ENCODE results near the gene HPCA.

HPCA gene

DNA sequence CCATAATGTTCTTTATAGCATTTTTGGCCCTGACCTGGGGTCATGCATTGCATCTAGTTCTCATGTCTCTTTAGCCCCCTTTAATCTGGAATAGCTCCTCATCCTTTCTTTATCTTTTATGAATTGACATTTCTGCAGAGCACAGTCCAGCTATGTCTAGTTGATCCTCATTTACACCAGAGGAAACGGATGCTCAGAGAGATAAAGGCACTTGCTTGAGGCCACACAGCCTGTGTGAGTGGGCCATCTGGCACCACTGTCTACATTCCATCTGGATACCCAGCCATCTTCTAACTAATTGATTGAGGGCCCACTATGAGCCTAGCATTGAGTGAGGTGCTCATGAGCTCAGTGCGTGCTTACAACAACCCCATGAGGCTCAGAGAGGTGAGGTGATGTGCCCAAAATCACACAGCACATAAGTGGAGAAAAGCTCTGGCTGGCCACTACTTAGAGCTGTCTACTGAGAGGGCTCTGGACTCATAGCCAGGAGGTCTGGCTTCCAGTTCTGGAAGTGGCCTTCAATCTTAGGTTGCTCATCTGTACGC is 3.5 kb downstream of the HPCA start:
- H3K4me3 Mint-ChIP-seq = no peak overlapping the region
- H3K4me1 Mint-ChIP-seq (ENCODE audit: low read depth) = peaks cover 5% of the 10 kb centered on the region
- peaks cover 68% of the 10 kb centered on the region for H3K27me3 Mint-ChIP-seq (ENCODE audit: low read depth)
- no peak overlapping the region for H3K27ac Mint-ChIP-seq
- H3K36me3 Mint-ChIP-seq (ENCODE audit: low read depth) = no peaks in the 10 kb centered on the region
- H3K9me3 Mint-ChIP-seq = no peaks in the 10 kb centered on the region
- no peak for DNase-seq (ENCODE audit: low spot score)

- Mint-ChIP-seq H3K36me3 (ENCODE audit: low read depth) (no peaks in the 10 kb centered on the region), H3K4me1 (ENCODE audit: low read depth) (peaks cover 3% of the 10 kb centered on the region), H3K9me3 (no peaks in the 10 kb centered on the region), H3K27me3 (ENCODE audit: low read depth) (peaks cover 59% of the 10 kb centered on the region), H3K4me3 (no peak overlapping the region), H3K27ac (no peak overlapping the region)
- DNase-seq (ENCODE audit: low spot score) = no peak
These were observed 4.4 kb downstream of the HPCA start for GRCh38 chr1:32890516-32891240.

DNA sequence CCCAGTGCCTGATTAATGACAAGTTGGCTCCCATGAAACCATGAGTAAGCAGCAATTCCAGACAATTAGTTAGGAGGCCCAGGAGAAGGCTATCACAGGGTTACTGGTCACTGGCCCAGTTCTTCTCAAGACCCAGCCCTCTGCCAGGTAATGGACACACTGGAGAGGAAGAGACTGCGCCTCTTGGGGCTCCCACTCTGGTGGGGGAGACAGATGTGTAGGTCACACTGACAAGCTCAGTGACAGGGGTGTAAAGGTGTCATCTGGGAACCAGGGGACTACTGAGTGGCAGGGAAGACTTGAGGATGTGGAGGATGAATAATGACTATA is 4.9 kb downstream of the HPCA start:
- Mint-ChIP-seq H3K36me3 (ENCODE audit: low read depth) (no peaks in the 10 kb centered on the region), H3K27ac (no peak overlapping the region), H3K4me3 (no peak overlapping the region), H3K27me3 (ENCODE audit: low read depth) (peaks cover 60% of the 10 kb centered on the region), H3K4me1 (ENCODE audit: low read depth) (peaks cover 3% of the 10 kb centered on the region), H3K9me3 (no peaks in the 10 kb centered on the region)
- DNase-seq (ENCODE audit: low spot score) = no peak

- peak overlapping the region; percentile 35 for H3K4me3 Mint-ChIP-seq
- H3K27me3 Mint-ChIP-seq (ENCODE audit: low read depth) = peaks cover 63% of the 10 kb centered on the region
These were observed 5.3 kb downstream of the HPCA start for GRCh38 chr1:32891630-32892029.

DNA sequence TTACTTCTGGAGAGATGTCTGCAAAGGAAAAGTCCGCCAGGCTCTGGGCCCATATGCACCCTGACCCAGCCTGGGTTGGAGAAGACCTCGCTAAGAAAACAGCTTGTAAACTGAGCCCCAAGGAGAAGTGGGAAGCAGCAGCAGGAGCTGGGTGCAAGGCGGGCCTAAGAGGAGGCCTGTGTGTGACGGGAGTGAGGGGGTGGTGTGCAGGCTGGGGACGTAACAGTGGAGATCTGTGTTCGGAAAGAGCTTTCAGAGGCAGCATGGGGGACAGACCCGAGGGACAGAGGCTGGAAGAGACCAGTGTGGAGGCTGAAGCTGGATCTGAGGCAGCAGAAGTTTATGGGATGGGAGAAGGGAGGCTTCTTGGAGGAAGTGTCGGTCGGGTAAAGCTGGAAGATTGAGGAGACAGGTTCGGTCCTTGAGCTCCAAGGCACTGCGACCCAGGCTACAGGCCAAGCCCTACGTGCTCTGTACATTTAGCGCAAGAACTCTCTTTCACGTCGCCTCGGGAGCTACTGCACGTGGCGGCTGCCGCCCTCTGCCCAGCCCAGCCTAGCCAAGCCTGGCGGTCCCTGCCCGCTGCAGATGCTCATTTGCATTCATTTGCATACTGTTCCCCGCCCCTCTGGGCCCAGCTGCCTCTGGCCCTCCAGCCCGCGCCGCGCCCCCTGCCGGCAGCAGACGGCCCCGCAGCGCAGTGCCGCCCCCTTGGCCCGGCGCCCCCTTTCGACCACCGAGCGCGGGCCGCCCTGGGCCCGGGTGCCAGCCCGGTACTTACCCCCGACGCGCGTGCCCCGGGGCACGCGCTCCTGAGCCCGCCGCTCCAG is 6.3 kb downstream of the HPCA start:
- Mint-ChIP-seq H3K4me1 (ENCODE audit: low read depth) (peaks cover 3% of the 10 kb centered on the region), H3K27ac (no peak overlapping the region), H3K36me3 (ENCODE audit: low read depth) (no peaks in the 10 kb centered on the region), H3K4me3 (peak overlapping the region; percentile 35), H3K27me3 (ENCODE audit: low read depth) (peaks cover 61% of the 10 kb centered on the region), H3K9me3 (no peaks in the 10 kb centered on the region)
- peak; percentile 32 for DNase-seq (ENCODE audit: low spot score)

More at GRCh38 chr1:32891630-32892029, 5.3 kb downstream of the HPCA start:
- no peak for DNase-seq (ENCODE audit: low spot score)
- no peaks in the 10 kb centered on the region for H3K9me3 Mint-ChIP-seq
- no peak overlapping the region for H3K27ac Mint-ChIP-seq
- no peaks in the 10 kb centered on the region for H3K36me3 Mint-ChIP-seq (ENCODE audit: low read depth)
- H3K4me1 Mint-ChIP-seq (ENCODE audit: low read depth) = peaks cover 3% of the 10 kb centered on the region

DNA sequence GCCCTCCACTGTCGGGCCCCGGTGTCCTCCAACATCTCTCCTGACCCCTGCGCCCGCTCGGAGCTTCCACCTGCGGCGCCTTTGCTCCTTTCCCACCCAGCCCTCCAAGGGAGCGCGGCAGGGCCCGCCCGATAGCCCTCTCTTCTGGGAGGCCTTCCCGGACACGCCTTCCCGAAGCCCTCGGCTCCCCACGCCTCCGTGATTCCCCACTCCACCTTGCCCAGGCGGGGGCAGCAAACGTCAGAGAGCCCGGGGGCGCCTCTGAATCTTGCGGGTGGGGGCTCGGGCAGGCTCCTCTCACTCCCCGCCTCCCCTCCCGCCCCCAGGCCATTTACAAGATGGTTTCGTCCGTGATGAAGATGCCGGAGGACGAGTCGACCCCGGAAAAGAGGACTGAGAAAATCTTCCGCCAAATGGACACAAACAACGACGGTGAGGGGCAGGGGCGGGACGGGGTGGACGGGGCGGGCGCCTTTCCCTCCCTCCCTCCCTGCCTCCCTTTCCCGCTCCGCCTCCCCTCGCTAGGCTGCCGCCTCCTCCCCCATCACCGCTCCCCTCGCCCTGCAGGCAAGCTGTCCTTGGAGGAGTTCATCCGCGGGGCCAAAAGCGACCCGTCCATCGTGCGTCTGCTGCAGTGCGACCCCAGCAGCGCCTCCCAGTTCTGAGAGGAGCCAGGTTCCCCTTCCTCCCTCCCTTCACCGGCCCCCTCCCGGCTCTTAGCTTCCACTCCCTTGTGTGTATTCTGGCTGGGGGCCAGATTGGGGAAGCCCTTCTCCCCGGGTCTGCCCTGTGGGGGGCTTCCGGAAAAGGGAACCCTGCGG is 7.1 kb downstream of the HPCA start:
- Mint-ChIP-seq H3K9me3 (no peaks in the 10 kb centered on the region), H3K36me3 (ENCODE audit: low read depth) (no peaks in the 10 kb centered on the region), H3K4me1 (ENCODE audit: low read depth) (peaks cover 3% of the 10 kb centered on the region), H3K27ac (no peak overlapping the region), H3K27me3 (ENCODE audit: low read depth) (peaks cover 64% of the 10 kb centered on the region), H3K4me3 (peak overlapping the region; percentile 34)
- DNase-seq (ENCODE audit: low spot score) = no peak

DNA sequence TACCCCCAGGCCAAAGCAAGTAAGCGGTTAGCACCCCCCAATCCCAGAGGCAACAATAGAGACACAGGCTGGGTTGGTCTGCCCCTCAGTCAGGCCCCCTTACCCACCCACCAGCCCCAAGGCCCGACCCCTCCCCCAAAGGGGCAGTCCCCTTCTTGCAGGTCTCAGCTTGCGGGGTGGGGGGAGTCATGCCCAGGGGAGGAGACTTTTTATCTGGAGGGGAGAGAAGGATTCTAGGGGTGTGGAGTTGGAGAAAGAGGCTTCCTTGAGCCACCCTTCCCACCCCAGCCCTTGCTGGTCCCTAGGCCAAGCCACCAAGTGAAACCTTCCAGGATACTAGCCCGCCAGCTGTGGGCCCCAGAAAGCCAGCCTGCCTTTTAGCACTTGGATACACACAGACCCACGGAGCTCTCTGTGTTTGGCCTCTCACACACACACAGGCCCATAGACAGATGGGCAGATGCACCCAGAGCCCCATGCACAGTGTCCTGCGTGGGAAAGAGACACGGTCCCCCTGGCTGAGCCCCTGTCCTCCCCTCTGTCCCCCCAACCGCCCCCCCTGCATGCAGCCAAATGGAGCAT is 7.8 kb downstream of the HPCA start:
- no peak for DNase-seq (ENCODE audit: low spot score)
- Mint-ChIP-seq H3K36me3 (ENCODE audit: low read depth) (no peaks in the 10 kb centered on the region), H3K4me1 (ENCODE audit: low read depth) (peaks cover 3% of the 10 kb centered on the region), H3K9me3 (no peaks in the 10 kb centered on the region), H3K27me3 (ENCODE audit: low read depth) (peaks cover 69% of the 10 kb centered on the region), H3K4me3 (peak overlapping the region; percentile 34), H3K27ac (no peak overlapping the region)

GRCh38 chr1:32894681-32895080 is 8.4 kb downstream of the HPCA start:
- Mint-ChIP-seq H3K27ac (no peak overlapping the region), H3K4me1 (ENCODE audit: low read depth) (peaks cover 3% of the 10 kb centered on the region), H3K27me3 (ENCODE audit: low read depth) (peaks cover 68% of the 10 kb centered on the region), H3K4me3 (no peak overlapping the region), H3K9me3 (no peaks in the 10 kb centered on the region), H3K36me3 (ENCODE audit: low read depth) (no peaks in the 10 kb centered on the region)
- no peak for DNase-seq (ENCODE audit: low spot score)

DNA sequence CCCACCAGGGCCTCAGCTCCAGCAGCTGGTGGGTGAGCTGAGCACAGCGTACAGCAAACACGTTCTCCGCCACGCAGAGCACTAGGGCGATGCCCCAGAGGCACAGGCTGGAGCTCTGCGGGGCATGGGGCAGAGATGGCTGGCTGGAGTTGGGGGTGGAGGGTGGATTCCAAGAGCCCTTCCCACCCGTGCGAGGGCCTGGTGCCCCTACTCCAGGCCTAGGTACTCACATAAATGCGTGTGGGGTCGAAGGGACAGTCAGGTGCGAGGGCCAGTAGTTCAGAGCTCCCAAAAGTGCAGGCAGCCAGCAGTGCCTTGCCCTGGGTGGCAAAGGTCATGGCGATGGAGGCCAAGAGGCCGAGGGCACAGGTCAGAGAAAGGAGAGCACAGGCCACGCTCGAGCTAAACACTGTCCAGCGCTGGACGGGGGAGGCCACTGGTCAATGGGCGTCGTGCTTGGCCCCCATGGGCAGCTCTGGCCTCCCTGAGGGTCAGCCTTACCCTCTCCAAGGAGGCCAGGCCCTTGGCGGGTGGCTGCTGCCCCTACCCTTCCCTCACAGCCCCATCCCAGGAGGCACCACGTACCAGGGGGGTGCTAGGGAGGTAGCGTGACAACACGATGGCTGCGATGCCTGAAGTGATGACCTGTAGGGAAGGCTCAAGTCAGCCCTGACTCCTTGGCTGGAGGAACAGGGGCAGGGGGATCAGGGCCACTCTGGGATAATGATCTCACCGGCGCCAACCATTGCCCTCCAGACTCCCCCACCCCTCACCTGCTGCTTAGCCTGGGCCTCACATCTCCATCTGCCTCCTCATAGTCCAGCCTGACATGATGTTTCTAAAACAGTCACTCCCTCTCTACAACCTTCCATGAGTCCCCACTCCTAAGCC is 9.3 kb downstream of the HPCA start:
- Mint-ChIP-seq H3K4me1 (ENCODE audit: low read depth) (peaks cover 3% of the 10 kb centered on the region), H3K9me3 (no peaks in the 10 kb centered on the region), H3K27ac (no peak overlapping the region), H3K27me3 (ENCODE audit: low read depth) (peaks cover 69% of the 10 kb centered on the region), H3K4me3 (no peak overlapping the region), H3K36me3 (ENCODE audit: low read depth) (no peaks in the 10 kb centered on the region)
- DNase-seq (ENCODE audit: low spot score) = no peak

- H3K27ac Mint-ChIP-seq = no peak overlapping the region
- no peaks in the 10 kb centered on the region for H3K36me3 Mint-ChIP-seq (ENCODE audit: low read depth)
- peaks cover 3% of the 10 kb centered on the region for H3K4me1 Mint-ChIP-seq (ENCODE audit: low read depth)
- no peak for DNase-seq (ENCODE audit: low spot score)
- peaks cover 63% of the 10 kb centered on the region for H3K27me3 Mint-ChIP-seq (ENCODE audit: low read depth)
- no peak overlapping the region for H3K4me3 Mint-ChIP-seq
- no peaks in the 10 kb centered on the region for H3K9me3 Mint-ChIP-seq
These were observed 10.2 kb downstream of the HPCA start for GRCh38 chr1:32896451-32896850.

DNA sequence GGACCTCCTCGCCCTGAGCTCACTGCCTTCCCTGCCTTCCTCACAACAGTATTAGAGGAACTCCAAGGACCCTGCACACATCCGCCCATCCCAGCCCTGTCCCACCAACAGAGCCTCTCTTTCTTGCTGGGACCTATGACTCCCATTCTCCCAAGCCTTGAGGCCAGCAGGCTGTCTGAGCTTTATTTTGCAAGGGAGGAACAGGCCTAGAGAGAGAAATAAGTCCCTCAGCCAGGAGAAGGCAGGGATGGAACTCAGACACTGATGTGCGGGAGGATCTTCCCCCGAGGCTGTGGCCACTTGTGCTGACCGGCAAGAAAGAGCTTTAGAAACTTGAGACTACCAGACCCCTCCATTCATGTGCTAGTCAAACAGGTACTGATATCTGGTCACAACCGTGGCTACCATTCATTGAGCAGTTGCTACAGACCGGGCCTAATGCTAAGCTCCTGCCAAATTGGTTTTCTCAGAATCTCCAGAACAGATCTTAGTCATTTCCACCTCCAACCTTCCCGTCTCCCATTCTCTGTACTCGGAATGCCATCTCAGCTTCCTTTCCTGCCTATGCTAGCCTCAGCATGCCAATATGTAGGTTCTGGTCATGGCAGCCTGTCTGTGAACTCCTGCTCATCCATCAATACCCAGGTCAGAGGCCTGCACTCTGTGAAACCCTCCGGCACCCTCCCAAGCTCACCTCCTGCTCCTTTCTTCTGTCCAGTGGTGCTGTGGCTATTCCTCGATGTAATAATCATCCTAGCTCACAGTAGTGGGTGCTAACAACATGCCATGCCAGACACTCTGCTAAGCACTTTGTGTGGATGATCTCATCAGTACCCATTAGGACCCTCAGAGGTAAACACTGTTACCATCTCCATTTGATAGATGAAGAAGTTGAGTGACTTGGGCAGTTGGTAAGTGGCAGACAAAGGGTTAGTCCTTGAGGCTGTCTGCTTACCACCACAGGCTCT is 11.1 kb downstream of the HPCA start:
- Mint-ChIP-seq H3K9me3 (no peaks in the 10 kb centered on the region), H3K36me3 (ENCODE audit: low read depth) (peaks cover 1% of the 10 kb centered on the region), H3K27me3 (ENCODE audit: low read depth) (peaks cover 63% of the 10 kb centered on the region), H3K4me3 (no peak overlapping the region), H3K27ac (no peak overlapping the region), H3K4me1 (ENCODE audit: low read depth) (peaks cover 3% of the 10 kb centered on the region)
- DNase-seq (ENCODE audit: low spot score) = no peak

- Mint-ChIP-seq H3K36me3 (ENCODE audit: low read depth) (peaks cover 1% of the 10 kb centered on the region), H3K4me3 (no peak overlapping the region), H3K4me1 (ENCODE audit: low read depth) (peaks cover 1% of the 10 kb centered on the region), H3K27me3 (ENCODE audit: low read depth) (peaks cover 65% of the 10 kb centered on the region), H3K9me3 (no peaks in the 10 kb centered on the region), H3K27ac (no peak overlapping the region)
- no peak for DNase-seq (ENCODE audit: low spot score)
These were observed 11.8 kb downstream of the HPCA start for GRCh38 chr1:32898056-32898455.

Data from T-helper 2 cell treated with Interferon-gamma antibody and Interleukin-4, amounts not matched to agents 5 μg/mL and 100 μg/mL, for 36 hours (primary cell).